Prostate gland (tissue), 2 donors: ENCODE measurements around the gene PODXL. TPM values are rescaled to one million over a fixed set of nuclear protein-coding genes. Genes with fewer than 3 reads are reported as not detected.

Source experiments
- DNase-seq: peaks from one replicate; pipeline ENCODE4 v3.0.0-alpha.2; 2019; ENCODE audit warnings: low spot score
- H3K27ac ChIP-seq, 2 donors: fragments of 200-600 bp; sonication (generic); 2 replicates each; pipeline ENCODE4 v1.5.1; 2017 to 2019
- H3K27me3 ChIP-seq: fragments of 200-600 bp; sonication (generic); replicated peaks from 2 replicates; pipeline ENCODE4 v1.5.1; 2019; ENCODE audit not compliant: insufficient read depth
- H3K36me3 ChIP-seq, 2 donors: fragments of 200-600 bp; sonication (generic); 1 replicate in 1 of 2; 2 replicates in 1 of 2; pipeline versions ENCODE4 v1.5.1 to v1.8.1; 2017 to 2019
- H3K4me1 ChIP-seq: fragments of 200-600 bp; sonication (generic); replicated peaks from 2 replicates; pipeline ENCODE4 v1.5.1; 2019
- H3K4me3 ChIP-seq, 2 donors: fragments of 200-600 bp; sonication (generic); 2 replicates each; pipeline ENCODE4 v1.5.1; 2017 to 2019
- H3K9me3 ChIP-seq: fragments of 200-600 bp; sonication (generic); 2 replicates; pipeline ENCODE4 v1.5.1; 2017
- CTCF ChIP-seq, 4 experiments: fragments of 200-600 bp in 2 of 4; fragments of 450-650 bp in 2 of 4; sonication (generic) in 2 of 4; IDR thresholded peaks; 1 replicate in 3 of 4; 2 replicates in 1 of 4; pipeline ENCODE4 v1.5.1; 2016 to 2019; ENCODE audit warnings: antibody characterized with exemption in 4 of 4, mild to moderate bottlenecking in 2 of 4, moderate library complexity in 2 of 4
- POLR2A ChIP-seq: fragments of 450-650 bp; IDR thresholded peaks from one replicate; pipeline ENCODE4 v1.6.1; 2016; ENCODE audit warnings: antibody characterized with exemption, mild to moderate bottlenecking
- POLR2AphosphoS5 ChIP-seq: sonication (generic); formaldehyde crosslinking; IDR thresholded peaks from one replicate; pipeline ENCODE4 v1.6.1; 2017; ENCODE audit warnings: antibody characterized with exemption
- WGBS: methylation state at CpG from one replicate; pipeline ENCODE4 v1.1.5; 2018; 5-methylcytosine and 5-hydroxymethylcytosine counted together
- intact Hi-C: fragments of 100-400 bp; cut with DNase I; formaldehyde crosslinking; loops from one replicate; pipeline ENCODE4 v1.14.2; 2022
- total RNA-seq, 2 donors: library from RNA; depleted of rRNA; stranded (reverse); fragments of >200 nt; gene quantifications; one replicate each; pipeline ENCODE4 v1.1.0, GENCODE V29; 2016

Gene PODXL
- total RNA-seq, 2 donors from 2014 or later: 17.7 to 19.4 TPM

- H3K36me3 ChIP-seq: no peaks in the 10 kb centered on the region
- TF ChIP-seq POLR2AphosphoS5: no peak
- no peak for TF ChIP-seq CTCF (IDR thresholded peaks at IDR 0.05)
- TF ChIP-seq POLR2A: no peak
- DNase-seq: no peak
- H3K4me3 ChIP-seq: no peak overlapping the region
- H3K4me1 ChIP-seq: no peaks in the 10 kb centered on the region
- H3K9me3 ChIP-seq: no peaks in the 10 kb centered on the region
- H3K27ac ChIP-seq: no peak overlapping the region
- 81% methylated on average over 2 of the region's 2 CpGs for WGBS
- intact Hi-C loops: no loop called here
- H3K27me3 ChIP-seq: no peaks in the 10 kb centered on the region
Measured at GRCh38 chr7:131560061-131560460, 3.6 kb upstream of the PODXL start.

GRCh38 chr7:131557652-131558385 is 1.4 kb upstream of the PODXL start:
- Histone ChIP-seq H3K4me1 (no peaks in the 10 kb centered on the region), H3K36me3 (no peaks in the 10 kb centered on the region), H3K27ac (peak overlapping the region in 1 of 2 donors; percentile 49), H3K9me3 (no peaks in the 10 kb centered on the region), H3K27me3 (no peaks in the 10 kb centered on the region), H3K4me3 (peak overlapping the region; percentile 14 to 25)
- WGBS: 2% methylated on average over 28 of the region's 32 CpGs
- intact Hi-C loops: no loop called here
- no peak for TF ChIP-seq POLR2A
- TF ChIP-seq CTCF (IDR thresholded peaks at IDR 0.05): no peak
- TF ChIP-seq POLR2AphosphoS5: no peak
- DNase-seq: no peak

DNA sequence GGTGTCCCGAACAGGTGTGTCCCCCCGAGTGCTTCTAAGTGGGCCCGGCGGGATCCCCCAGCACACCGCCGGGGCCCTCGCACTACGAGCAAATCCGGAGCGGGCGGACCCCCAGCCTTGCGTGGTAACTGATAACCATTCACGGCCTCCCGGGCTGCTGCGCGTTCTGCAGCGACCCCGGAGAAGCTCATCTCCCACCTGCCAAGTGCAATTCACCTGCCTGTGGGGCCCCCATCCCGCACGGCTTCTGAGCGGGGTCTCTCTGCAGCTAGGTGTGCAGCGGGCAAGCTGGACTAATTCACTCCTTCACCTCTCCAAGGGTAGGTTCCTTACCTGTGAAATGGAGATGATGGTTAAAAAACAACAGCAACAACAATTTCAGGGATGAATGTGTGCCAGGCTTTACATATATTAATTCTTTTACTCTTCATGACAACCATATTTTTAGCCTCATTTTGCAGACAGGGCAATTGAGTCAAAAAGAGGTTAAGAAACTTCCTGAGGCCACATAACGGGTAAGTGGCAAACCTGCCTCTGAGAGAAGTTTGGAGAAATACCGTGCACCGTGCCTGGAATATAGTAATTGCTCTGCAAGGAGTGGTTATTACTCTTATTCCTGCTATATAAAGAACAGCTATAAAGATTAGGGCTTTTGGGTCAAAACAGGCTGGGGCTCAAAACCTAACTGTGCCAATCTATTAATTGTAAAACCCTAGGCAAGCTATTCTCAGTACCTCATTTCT is 652 bp upstream of the PODXL start:
- intact Hi-C loops: no loop called here
- WGBS: 3% methylated on average over 22 of the region's 25 CpGs
- Histone ChIP-seq H3K36me3 (no peaks in the 10 kb centered on the region), H3K4me1 (no peaks in the 10 kb centered on the region), H3K27me3 (no peaks in the 10 kb centered on the region), H3K4me3 (peak overlapping the region; percentile 44 to 57), H3K27ac (peak overlapping the region in 1 of 2 donors; percentile 38), H3K9me3 (no peaks in the 10 kb centered on the region)
- TF ChIP-seq POLR2AphosphoS5 (no peak), POLR2A (no peak), CTCF (IDR thresholded peaks at IDR 0.05) (no peak)
- DNase-seq: no peak

DNA sequence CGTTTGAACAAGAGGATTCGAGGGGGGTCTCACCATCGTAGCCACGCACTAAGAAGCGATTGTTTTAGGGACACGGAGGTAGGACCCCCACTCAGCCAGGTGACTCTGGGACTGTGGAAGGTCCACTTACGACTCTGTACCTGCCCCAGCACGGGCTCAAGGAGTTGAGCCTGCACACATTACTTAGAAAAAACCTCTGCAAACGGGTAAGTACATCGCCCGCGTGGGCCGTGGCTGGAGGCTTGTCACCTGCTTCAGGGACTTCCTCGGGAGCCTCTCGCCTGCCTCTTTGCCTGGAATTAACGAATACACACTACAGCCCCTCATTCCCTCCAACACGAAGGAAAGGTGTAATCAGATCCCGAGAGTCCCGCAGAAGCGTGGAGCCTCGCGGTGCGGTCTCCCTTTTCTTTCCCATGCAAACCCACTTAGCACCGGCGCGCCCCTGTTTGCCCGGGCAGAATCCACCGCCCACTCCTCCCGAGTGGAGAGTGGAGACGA is 826 bp downstream of the PODXL start:
- no peak for TF ChIP-seq POLR2A
- Histone ChIP-seq H3K27me3 (no peaks in the 10 kb centered on the region), H3K4me1 (no peaks in the 10 kb centered on the region), H3K4me3 (peak overlapping the region; percentile 44 to 57), H3K27ac (no peak overlapping the region), H3K36me3 (no peaks in the 10 kb centered on the region), H3K9me3 (no peaks in the 10 kb centered on the region)
- WGBS: 11% methylated on average over 30 of the region's 30 CpGs
- DNase-seq: no peak
- intact Hi-C loops: no loop called here

DNA sequence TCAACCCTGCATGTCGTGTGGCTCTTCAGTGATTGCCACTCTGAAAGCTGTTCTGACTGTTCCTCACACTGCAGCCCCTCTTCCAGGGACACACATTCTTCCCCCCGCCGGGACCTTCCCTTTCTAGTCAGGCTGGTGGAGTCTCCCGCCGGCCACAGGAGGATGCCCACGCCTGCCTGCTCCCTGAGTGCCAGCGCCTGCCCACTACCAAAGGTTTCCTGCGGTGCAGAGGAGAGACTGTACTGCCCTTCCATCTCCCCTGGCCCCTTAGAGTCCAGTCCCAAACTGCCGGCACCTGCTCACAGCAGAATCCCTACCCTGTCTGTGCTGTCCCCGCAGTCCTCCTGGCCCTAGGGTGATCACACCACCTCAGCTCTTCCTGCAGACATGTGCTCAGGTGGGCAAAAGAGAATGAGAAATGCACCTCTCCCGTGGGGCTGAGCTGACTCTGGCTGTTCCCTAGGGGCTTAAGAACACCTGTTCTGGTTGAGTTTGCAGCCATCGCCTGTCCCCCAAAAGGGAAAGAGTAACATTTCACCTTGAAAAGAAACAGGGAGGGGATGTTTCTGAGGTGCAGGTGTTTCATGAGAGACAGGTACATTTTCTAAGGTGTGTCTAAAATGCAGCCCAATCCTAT is 1.4 kb downstream of the PODXL start:
- no peak for DNase-seq
- intact Hi-C loops: no loop called here
- TF ChIP-seq CTCF (IDR thresholded peaks at IDR 0.05) (no peak), POLR2AphosphoS5 (no peak), POLR2A (no peak)
- WGBS: 71% methylated on average over 12 of the region's 12 CpGs
- no peaks in the 10 kb centered on the region for H3K4me1 ChIP-seq
- H3K27me3 ChIP-seq: no peaks in the 10 kb centered on the region
- H3K4me3 ChIP-seq: peak overlapping the region in 1 of 2 donors; percentile 57
- no peaks in the 10 kb centered on the region for H3K36me3 ChIP-seq
- H3K9me3 ChIP-seq: no peaks in the 10 kb centered on the region
- no peak overlapping the region for H3K27ac ChIP-seq
